Transverse colon (tissue), 3 donors: Measurements from ENCODE around the gene PRKCE.

ENCODE experiments used
- CTCF ChIP-seq, 5 experiments: fragments of 200-600 bp in 3 of 5; fragments of 450-650 bp in 2 of 5; sonication (generic) in 3 of 5; IDR thresholded peaks; 1 replicate in 2 of 5; 2 replicates in 3 of 5; pipeline ENCODE4 v1.5.1; 2016 to 2017; ENCODE audit warnings: antibody characterized with exemption in 5 of 5, inconsistent platforms in 3 of 5, mild to moderate bottlenecking in 2 of 5, moderate library complexity in 1 of 5
- EP300 ChIP-seq: sonication (generic); formaldehyde crosslinking; IDR thresholded peaks from one replicate; pipeline ENCODE4 v1.6.1; 2017; ENCODE audit warnings: antibody characterized with exemption, low read depth
- POLR2A ChIP-seq: fragments of 450-650 bp; IDR thresholded peaks from one replicate; pipeline ENCODE4 v1.6.1; 2016; ENCODE audit warnings: antibody characterized with exemption, mild to moderate bottlenecking, moderate library complexity

GRCh38 chr2:45626387-45627221, 24.9 kb upstream of the PRKCE start:
- no peak for TF ChIP-seq POLR2A
- no peak for TF ChIP-seq EP300
- TF ChIP-seq CTCF (IDR thresholded peaks at IDR 0.05), result no peak
